Measurements from ENCODE around the gene RMND1.

The RMND1 gene

GRCh38 chr6:151434369-151434768, 17.6 kb downstream of the RMND1 start:
- H3K4me2 ChIP-seq (ENCODE audit: low read depth, low read length, poor library complexity, severe bottlenecking), result no peak overlapping the region
- peaks cover 30% of the 10 kb centered on the region; the same call in 1 of the 2 replicates for H3K36me3 ChIP-seq (ENCODE audit: insufficient read depth, low read length)
- H2AFZ ChIP-seq (ENCODE audit: low read length), result no peak overlapping the region
- no peaks in the 10 kb centered on the region for H3K27me3 ChIP-seq (ENCODE audit: insufficient read depth, low read length, poor library complexity, severe bottlenecking)
- no peaks in the 10 kb centered on the region for H3K9me2 ChIP-seq (replicated peaks; ENCODE audit: low read depth, low read length)
- H3K9me3 ChIP-seq (ENCODE audit: insufficient read depth, low read depth, low read length), result no peaks in the 10 kb centered on the region
- no peaks in the 10 kb centered on the region for H3K4me1 ChIP-seq (ENCODE audit: insufficient read depth, low read length, poor library complexity, severe bottlenecking)
- H3K4me3 ChIP-seq (ENCODE audit: low read length, poor library complexity, severe bottlenecking), result no peak overlapping the region
- no peaks in the 10 kb centered on the region for H4K20me1 ChIP-seq (ENCODE audit: insufficient read depth, low read length, poor library complexity, severe bottlenecking)
- H3K9ac ChIP-seq (ENCODE audit: low read depth, low read length, poor library complexity, severe bottlenecking), result no peak overlapping the region
- H3F3A ChIP-seq (ENCODE audit: low read depth), result no peaks in the 10 kb centered on the region
- TF ChIP-seq EZH2phosphoT487 (IDR thresholded peaks at IDR 0.05; ENCODE audit: borderline replicate concordance) (no peak), CTCF (conservative IDR thresholded peaks at IDR 0.05; ENCODE audit: low read length) (no peak)
- no peaks in the 10 kb centered on the region; the same call in 1 of the 2 replicates for H3K79me2 ChIP-seq (ENCODE audit: insufficient read depth, low read length)

DNA sequence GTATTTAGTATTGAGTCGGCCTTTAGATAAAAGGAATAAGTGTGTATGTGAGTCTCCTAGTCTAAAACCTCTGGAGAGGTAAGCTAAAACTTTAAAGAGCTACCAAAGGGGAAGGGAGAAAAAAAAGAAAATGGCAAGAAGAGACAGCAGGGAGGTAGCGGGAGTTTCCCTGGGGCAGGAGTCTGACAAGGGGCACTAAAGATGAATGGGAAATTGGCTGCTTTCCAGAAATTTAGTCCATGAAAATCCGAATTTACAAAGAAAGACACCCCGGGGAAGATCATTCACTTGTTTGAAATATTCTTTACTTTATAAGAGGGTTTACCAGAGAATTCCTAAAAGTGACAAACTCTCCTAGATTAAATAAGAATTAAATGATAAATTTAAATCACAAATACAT, 19.3 kb downstream of the RMND1 start:
- H3K79me2 ChIP-seq (ENCODE audit: insufficient read depth, low read length), result no peaks in the 10 kb centered on the region
- no peak overlapping the region for H2AFZ ChIP-seq (ENCODE audit: low read length)
- no peak for TF ChIP-seq EZH2phosphoT487 (IDR thresholded peaks at IDR 0.05; ENCODE audit: borderline replicate concordance)
- TF ChIP-seq CTCF (conservative IDR thresholded peaks at IDR 0.05; ENCODE audit: low read length), result no peak
- H3K36me3 ChIP-seq (ENCODE audit: insufficient read depth, low read length), result peaks cover 44% of the 10 kb centered on the region; the same call in 1 of the 2 replicates
- no peaks in the 10 kb centered on the region for H3K4me1 ChIP-seq (ENCODE audit: insufficient read depth, low read length, poor library complexity, severe bottlenecking)
- no peak overlapping the region for H3K4me3 ChIP-seq (ENCODE audit: low read length, poor library complexity, severe bottlenecking)
- no peaks in the 10 kb centered on the region for H4K20me1 ChIP-seq (ENCODE audit: insufficient read depth, low read length, poor library complexity, severe bottlenecking)
- no peak overlapping the region for H3K4me2 ChIP-seq (ENCODE audit: low read depth, low read length, poor library complexity, severe bottlenecking)
- no peaks in the 10 kb centered on the region for H3K9me2 ChIP-seq (replicated peaks; ENCODE audit: low read depth, low read length)
- no peaks in the 10 kb centered on the region for H3K27me3 ChIP-seq (ENCODE audit: insufficient read depth, low read length, poor library complexity, severe bottlenecking)
- no peak overlapping the region for H3K9ac ChIP-seq (ENCODE audit: low read depth, low read length, poor library complexity, severe bottlenecking)
- H3K9me3 ChIP-seq (ENCODE audit: insufficient read depth, low read depth, low read length), result no peaks in the 10 kb centered on the region
- H3F3A ChIP-seq (ENCODE audit: low read depth), result no peaks in the 10 kb centered on the region

DNA sequence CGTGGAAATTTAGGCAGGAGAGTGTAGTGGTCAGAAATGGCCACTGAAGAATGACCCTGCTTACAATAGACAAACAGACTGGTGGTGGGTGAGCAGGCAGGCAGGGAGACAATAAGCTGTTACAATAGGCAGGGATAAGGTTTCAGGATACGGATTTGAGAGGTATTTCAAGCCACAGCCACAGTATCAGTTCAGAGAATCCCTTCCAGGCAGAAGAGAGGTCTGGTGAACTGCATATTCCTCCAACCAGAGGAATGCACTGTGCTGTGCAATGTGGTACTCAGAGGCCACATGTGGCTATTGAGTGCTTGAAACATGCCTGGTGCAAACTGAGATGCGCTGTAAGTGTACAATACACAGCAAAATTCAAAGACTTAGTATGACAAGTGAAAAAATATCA, 20.6 kb downstream of the RMND1 start:
- H3F3A ChIP-seq (ENCODE audit: low read depth), result no peaks in the 10 kb centered on the region
- no peaks in the 10 kb centered on the region for H3K9me2 ChIP-seq (replicated peaks; ENCODE audit: low read depth, low read length)
- no peaks in the 10 kb centered on the region for H4K20me1 ChIP-seq (ENCODE audit: insufficient read depth, low read length, poor library complexity, severe bottlenecking)
- peaks cover 51% of the 10 kb centered on the region; the same call in 1 of the 2 replicates for H3K36me3 ChIP-seq (ENCODE audit: insufficient read depth, low read length)
- no peak overlapping the region for H3K4me2 ChIP-seq (ENCODE audit: low read depth, low read length, poor library complexity, severe bottlenecking)
- TF ChIP-seq CTCF (conservative IDR thresholded peaks at IDR 0.05; ENCODE audit: low read length) (no peak), EZH2phosphoT487 (IDR thresholded peaks at IDR 0.05; ENCODE audit: borderline replicate concordance) (no peak)
- no peak overlapping the region for H2AFZ ChIP-seq (ENCODE audit: low read length)
- H3K9me3 ChIP-seq (ENCODE audit: insufficient read depth, low read depth, low read length), result no peaks in the 10 kb centered on the region
- H3K9ac ChIP-seq (ENCODE audit: low read depth, low read length, poor library complexity, severe bottlenecking), result no peak overlapping the region
- no peaks in the 10 kb centered on the region for H3K79me2 ChIP-seq (ENCODE audit: insufficient read depth, low read length)
- H3K4me3 ChIP-seq (ENCODE audit: low read length, poor library complexity, severe bottlenecking), result no peak overlapping the region
- H3K4me1 ChIP-seq (ENCODE audit: insufficient read depth, low read length, poor library complexity, severe bottlenecking), result no peaks in the 10 kb centered on the region
- H3K27me3 ChIP-seq (ENCODE audit: insufficient read depth, low read length, poor library complexity, severe bottlenecking), result no peaks in the 10 kb centered on the region

All from Loucy (cell line).